ENCODE measurements around the gene LARGE1. TPM values are rescaled to one million over a fixed set of nuclear protein-coding genes. Genes with fewer than 3 reads are reported as not detected.

LARGE1 gene
- total RNA-seq, 1 experiment from 2014 or later: 1.3 TPM

DNA sequence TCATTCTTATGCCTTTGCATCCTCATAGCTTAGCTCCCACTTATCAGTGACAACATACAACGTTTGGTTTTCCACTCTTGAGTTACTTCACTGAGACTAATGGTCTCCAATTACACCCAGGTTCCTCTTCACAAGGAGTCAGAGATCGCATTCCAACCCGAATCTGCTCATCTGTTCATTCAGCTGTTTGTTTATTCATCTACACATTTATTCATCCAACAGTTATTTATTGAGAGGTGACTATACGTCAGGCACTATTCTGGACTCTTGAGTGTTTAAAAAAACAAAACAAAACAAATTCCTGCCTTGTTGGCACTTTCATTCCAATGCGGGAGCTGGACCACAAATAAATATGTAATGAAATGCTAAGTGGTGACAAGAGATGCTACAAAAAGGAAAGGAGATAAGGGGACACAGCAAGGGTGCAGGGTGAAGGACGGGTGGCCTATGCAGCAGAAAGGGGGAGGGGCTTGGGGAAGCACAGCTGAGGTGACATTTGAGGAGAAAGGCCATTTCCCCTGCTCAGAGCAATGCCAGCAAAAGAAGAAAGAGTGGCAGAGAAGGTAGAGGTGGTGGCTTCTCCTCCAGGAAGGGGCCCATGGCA, 468.3 kb downstream of the LARGE1 start:
- H3K4me2 ChIP-seq (ENCODE audit: low read length): no peak overlapping the region
- intact Hi-C loops (cut with micrococcal nuclease): no loop called here
- no peaks in the 10 kb centered on the region for H3K36me3 ChIP-seq (ENCODE audit: low read depth, low read length)
- H3F3A ChIP-seq (ENCODE audit: low read length, unreplicated experiment): no peaks in the 10 kb centered on the region
- no peak overlapping the region for H3K4me3 ChIP-seq (ENCODE audit: low read length)
- no peaks in the 10 kb centered on the region for H3K9me2 ChIP-seq (replicated peaks; ENCODE audit: low read length)
- H3K4me1 ChIP-seq (ENCODE audit: insufficient read depth, low read length): no peaks in the 10 kb centered on the region
- no TSS peak for BruUV-seq (replicated peaks)
- no peaks in the 10 kb centered on the region for H4K20me1 ChIP-seq (ENCODE audit: low read length)
- no peaks in the 10 kb centered on the region for H3K79me2 ChIP-seq (ENCODE audit: low read length)
- no peak overlapping the region for H2AFZ ChIP-seq (ENCODE audit: low read length)
- no peaks in the 10 kb centered on the region for H3K27me3 ChIP-seq (ENCODE audit: low read length)
- H3K27ac ChIP-seq (ENCODE audit: low read length): no peak overlapping the region
- ChIA-PET CTCF (no interaction called here), POLR2A (ENCODE audit: unreplicated experiment) (no interaction called here)
- no peak for DNase-seq
- H3K9ac ChIP-seq (ENCODE audit: low read length): no peak overlapping the region
- H3K9me3 ChIP-seq (ENCODE audit: low read length): 0 out of 2 replicates have a peak, but pooled peaks cover 4% of the 10 kb centered on the region
- TF ChIP-seq, protein P1, sequence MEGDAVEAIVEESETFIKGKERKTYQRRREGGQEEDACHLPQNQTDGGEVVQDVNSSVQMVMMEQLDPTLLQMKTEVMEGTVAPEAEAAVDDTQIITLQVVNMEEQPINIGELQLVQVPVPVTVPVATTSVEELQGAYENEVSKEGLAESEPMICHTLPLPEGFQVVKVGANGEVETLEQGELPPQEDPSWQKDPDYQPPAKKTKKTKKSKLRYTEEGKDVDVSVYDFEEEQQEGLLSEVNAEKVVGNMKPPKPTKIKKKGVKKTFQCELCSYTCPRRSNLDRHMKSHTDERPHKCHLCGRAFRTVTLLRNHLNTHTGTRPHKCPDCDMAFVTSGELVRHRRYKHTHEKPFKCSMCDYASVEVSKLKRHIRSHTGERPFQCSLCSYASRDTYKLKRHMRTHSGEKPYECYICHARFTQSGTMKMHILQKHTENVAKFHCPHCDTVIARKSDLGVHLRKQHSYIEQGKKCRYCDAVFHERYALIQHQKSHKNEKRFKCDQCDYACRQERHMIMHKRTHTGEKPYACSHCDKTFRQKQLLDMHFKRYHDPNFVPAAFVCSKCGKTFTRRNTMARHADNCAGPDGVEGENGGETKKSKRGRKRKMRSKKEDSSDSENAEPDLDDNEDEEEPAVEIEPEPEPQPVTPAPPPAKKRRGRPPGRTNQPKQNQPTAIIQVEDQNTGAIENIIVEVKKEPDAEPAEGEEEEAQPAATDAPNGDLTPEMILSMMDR (conservative IDR thresholded peaks at IDR 0.05; ENCODE audit: low read depth, low read length): no peak
- no peak for TF ChIP-seq EZH2phosphoT487 (IDR thresholded peaks at IDR 0.05; ENCODE audit: borderline replicate concordance, low read length)
- no peak for TF ChIP-seq EZH2 (IDR thresholded peaks at IDR 0.05; ENCODE audit: low read length, unreplicated experiment)
- no peak for ATAC-seq

DNA sequence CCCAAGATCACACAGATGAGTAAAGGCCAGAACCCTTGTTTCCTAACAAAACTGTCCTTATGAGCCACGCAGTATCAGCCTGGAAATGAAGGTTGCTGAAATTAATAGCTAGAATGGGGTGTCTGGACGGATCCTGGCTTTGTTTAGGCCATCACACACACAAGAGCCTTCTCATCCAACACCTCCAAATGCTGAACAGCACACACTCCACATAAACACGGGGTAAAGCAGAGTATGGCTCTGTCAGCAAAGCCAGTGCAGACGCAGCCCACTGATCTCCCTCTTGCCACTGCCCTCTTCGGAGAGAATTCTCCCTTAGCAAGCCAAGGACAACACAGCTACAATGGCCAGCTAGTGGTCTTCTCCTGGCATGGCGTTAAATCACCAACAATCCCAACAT, 469.5 kb downstream of the LARGE1 start:
- H3F3A ChIP-seq (ENCODE audit: low read length, unreplicated experiment): no peaks in the 10 kb centered on the region
- no TSS peak for BruUV-seq (replicated peaks)
- no peak overlapping the region for H3K4me3 ChIP-seq (ENCODE audit: low read length)
- ChIA-PET POLR2A (ENCODE audit: unreplicated experiment) (no interaction called here), CTCF (no interaction called here)
- no peak overlapping the region for H3K27ac ChIP-seq (ENCODE audit: low read length)
- no peak overlapping the region for H3K4me2 ChIP-seq (ENCODE audit: low read length)
- H4K20me1 ChIP-seq (ENCODE audit: low read length): no peaks in the 10 kb centered on the region
- H2AFZ ChIP-seq (ENCODE audit: low read length): no peak overlapping the region
- no peaks in the 10 kb centered on the region for H3K9me2 ChIP-seq (replicated peaks; ENCODE audit: low read length)
- DNase-seq (no peak), ATAC-seq (no peak)
- H3K9ac ChIP-seq (ENCODE audit: low read length): no peak overlapping the region
- intact Hi-C loops (cut with micrococcal nuclease): no loop called here
- no peaks in the 10 kb centered on the region for H3K4me1 ChIP-seq (ENCODE audit: insufficient read depth, low read length)
- TF ChIP-seq, protein P1 (conservative IDR thresholded peaks at IDR 0.05; ENCODE audit: low read depth, low read length): no peak
- TF ChIP-seq EZH2phosphoT487 (IDR thresholded peaks at IDR 0.05; ENCODE audit: borderline replicate concordance, low read length): no peak
- no peak for TF ChIP-seq EZH2 (IDR thresholded peaks at IDR 0.05; ENCODE audit: low read length, unreplicated experiment)
- H3K27me3 ChIP-seq (ENCODE audit: low read length): no peaks in the 10 kb centered on the region
- H3K36me3 ChIP-seq (ENCODE audit: low read depth, low read length): no peaks in the 10 kb centered on the region
- no peaks in the 10 kb centered on the region for H3K79me2 ChIP-seq (ENCODE audit: low read length)
- H3K9me3 ChIP-seq (ENCODE audit: low read length): no peaks in the 10 kb centered on the region

DNA sequence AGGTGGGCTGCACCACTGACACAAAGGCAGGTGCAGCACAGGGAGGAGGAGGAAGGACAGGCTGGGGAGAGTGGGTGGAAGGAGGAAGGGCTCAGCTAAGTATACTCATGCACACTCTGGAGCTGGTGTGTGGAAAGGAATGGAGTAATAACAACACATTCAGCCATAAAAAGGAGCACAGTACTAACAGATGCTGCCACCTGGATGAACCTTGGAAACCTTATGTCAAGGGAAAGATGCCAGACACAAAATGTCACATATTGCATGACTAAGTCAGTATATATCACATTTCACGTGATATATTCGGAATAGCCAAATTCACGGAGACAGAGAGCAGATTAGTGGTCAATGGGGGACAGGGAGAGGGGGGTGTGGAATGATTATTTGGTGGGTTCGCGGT, 472.5 kb downstream of the LARGE1 start:
- no peak for DNase-seq
- ATAC-seq: no peak
- H4K20me1 ChIP-seq (ENCODE audit: low read length): no peaks in the 10 kb centered on the region
- no peak overlapping the region for H3K27ac ChIP-seq (ENCODE audit: low read length)
- TF ChIP-seq, protein P1 (conservative IDR thresholded peaks at IDR 0.05; ENCODE audit: low read depth, low read length): no peak
- TF ChIP-seq EZH2phosphoT487 (IDR thresholded peaks at IDR 0.05; ENCODE audit: borderline replicate concordance, low read length): no peak
- TF ChIP-seq EZH2 (IDR thresholded peaks at IDR 0.05; ENCODE audit: low read length, unreplicated experiment): no peak
- H3K4me1 ChIP-seq (ENCODE audit: insufficient read depth, low read length): no peaks in the 10 kb centered on the region
- H3K9me3 ChIP-seq (ENCODE audit: low read length): no peaks in the 10 kb centered on the region
- H3K27me3 ChIP-seq (ENCODE audit: low read length): no peaks in the 10 kb centered on the region
- H2AFZ ChIP-seq (ENCODE audit: low read length): no peak overlapping the region
- no TSS peak for BruUV-seq (replicated peaks)
- no peaks in the 10 kb centered on the region for H3K36me3 ChIP-seq (ENCODE audit: low read depth, low read length)
- ChIA-PET POLR2A (ENCODE audit: unreplicated experiment) (no interaction called here), CTCF (no interaction called here)
- intact Hi-C loops (cut with micrococcal nuclease): no loop called here
- no peaks in the 10 kb centered on the region for H3F3A ChIP-seq (ENCODE audit: low read length, unreplicated experiment)
- H3K79me2 ChIP-seq (ENCODE audit: low read length): no peaks in the 10 kb centered on the region
- H3K9me2 ChIP-seq (replicated peaks; ENCODE audit: low read length): no peaks in the 10 kb centered on the region
- H3K9ac ChIP-seq (ENCODE audit: low read length): no peak overlapping the region
- H3K4me3 ChIP-seq (ENCODE audit: low read length): no peak overlapping the region
- no peak overlapping the region for H3K4me2 ChIP-seq (ENCODE audit: low read length)
